GM23338 (cell line): ENCODE data around the gene OR6A2. TPM values are rescaled to one million over a fixed set of nuclear protein-coding genes. Genes with fewer than 3 reads are reported as not detected.

ENCODE experiments used
- ATAC-seq: fragments of 200-7000 bp; cut with Tn5 transposase; 3 replicates; pipeline ENCODE4 v1.9.1; 2020
- DNase-seq: peaks from one replicate; pipeline ENCODE4 v3.0.0-alpha.2; 2015; ENCODE audit warnings: low spot score
- H2AFZ ChIP-seq: fragments of 200-600 bp; sonication (generic); 2 replicates; pipeline ENCODE4 v1.8.0; 2016; ENCODE audit warnings: antibody characterized with exemption, mild to moderate bottlenecking, moderate library complexity
- H3F3A ChIP-seq: fragments of 200-600 bp; sonication (generic); replicated peaks from 2 replicates; pipeline ENCODE4 v1.8.0; 2017; ENCODE audit warnings: antibody characterized with exemption, mixed run types, low read depth
- H3K27ac ChIP-seq: fragments of 200-600 bp; sonication (generic); 2 replicates; pipeline ENCODE4 v1.6.1; 2016; ENCODE audit warnings: low read depth
- H3K27me3 ChIP-seq: fragments of 200-600 bp; sonication (generic); 2 replicates; pipeline ENCODE4 v1.8.0; 2016; ENCODE audit warnings: mild to moderate bottlenecking, mixed run types, moderate library complexity; ENCODE audit not compliant: insufficient read depth
- H3K36me3 ChIP-seq: fragments of 200-600 bp; sonication (generic); 2 replicates; pipeline ENCODE4 v1.8.0; 2016; ENCODE audit warnings: mild to moderate bottlenecking; ENCODE audit not compliant: insufficient read depth
- H3K4me1 ChIP-seq: fragments of 200-600 bp; sonication (generic); 2 replicates; pipeline ENCODE4 v1.8.0; 2016; ENCODE audit warnings: mild to moderate bottlenecking, moderate library complexity; ENCODE audit not compliant: insufficient read depth
- H3K4me2 ChIP-seq: fragments of 200-600 bp; sonication (generic); 2 replicates; pipeline ENCODE4 v1.7.1; 2017; ENCODE audit warnings: mixed run types
- H3K4me3 ChIP-seq: fragments of 200-600 bp; sonication (generic); 2 replicates; pipeline ENCODE4 v1.6.1; 2016; ENCODE audit warnings: mixed run types
- H3K79me2 ChIP-seq: fragments of 200-600 bp; sonication (generic); replicated peaks from 2 replicates; pipeline ENCODE4 v1.8.0; 2017; ENCODE audit warnings: mild to moderate bottlenecking; ENCODE audit not compliant: insufficient read depth
- H3K9me2 ChIP-seq: fragments of 200-600 bp; sonication (generic); 2 replicates; pipeline ENCODE4 v1.8.0; 2017; ENCODE audit not compliant: insufficient read depth
- H4K20me1 ChIP-seq: fragments of 200-600 bp; sonication (generic); replicated peaks from 2 replicates; pipeline ENCODE4 v1.8.0; 2017; ENCODE audit warnings: mild to moderate bottlenecking; ENCODE audit not compliant: insufficient read depth
- H3K27ac Mint-ChIP-seq: 2 replicates; pipeline ENCODE4 v1.8.0; 2020; ENCODE audit warnings: inconsistent platforms, mild to moderate bottlenecking, moderate library complexity, mixed read lengths
- H3K27me3 Mint-ChIP-seq: 3 replicates; pipeline ENCODE4 v1.8.0; 2022; ENCODE audit warnings: low read depth, mild to moderate bottlenecking, moderate library complexity, mixed read lengths, inconsistent platforms; ENCODE audit not compliant: insufficient read depth, poor library complexity
- H3K36me3 Mint-ChIP-seq: 3 replicates; pipeline ENCODE4 v1.8.0; 2021; ENCODE audit warnings: low read depth, mild to moderate bottlenecking, inconsistent platforms, moderate library complexity, mixed read lengths
- H3K4me1 Mint-ChIP-seq: 3 replicates; pipeline ENCODE4 v1.8.0; 2020; ENCODE audit warnings: mild to moderate bottlenecking, inconsistent platforms, mixed read lengths
- H3K4me3 Mint-ChIP-seq: 3 replicates; pipeline ENCODE4 v1.8.0; 2021; ENCODE audit warnings: moderate library complexity, mild to moderate bottlenecking, inconsistent platforms, mixed read lengths
- H3K9me3 Mint-ChIP-seq: 3 replicates; pipeline ENCODE4 v1.8.0; 2020; ENCODE audit warnings: moderate library complexity, mild to moderate bottlenecking, inconsistent platforms, mixed read lengths
- CTCF ChIP-seq, 2 experiments: fragments of 200-600 bp in 1 of 2; sonication (generic) in 1 of 2; conservative IDR thresholded peaks; 2 replicates each; pipeline versions ENCODE4 v1.5.1 to v1.6.1; 2016 to 2017; ENCODE audit warnings: antibody characterized with exemption in 2 of 2, low read depth in 2 of 2, mild to moderate bottlenecking in 2 of 2, moderate library complexity in 1 of 2
- EZH2 ChIP-seq: fragments of 200-600 bp; sonication (generic); IDR thresholded peaks from one replicate; pipeline ENCODE4 v1.8.0; 2017; ENCODE audit warnings: antibody characterized with exemption, mild to moderate bottlenecking, low read depth; ENCODE audit not compliant: unreplicated experiment
- EZH2phosphoT487 ChIP-seq: fragments of 200-600 bp; sonication (generic); IDR thresholded peaks from one replicate; pipeline ENCODE4 v1.8.1; 2018; ENCODE audit warnings: antibody characterized with exemption; ENCODE audit not compliant: unreplicated experiment
- POLR2AphosphoS5 ChIP-seq: IDR thresholded peaks from 2 replicates; pipeline ENCODE4 v1.6.1; 2016; ENCODE audit warnings: antibody characterized with exemption, low read depth
- ZNF331 ChIP-seq: fragments of 250-450 bp; sonication (Bioruptor Pico); IDR thresholded peaks from 2 replicates; pipeline ENCODE4 v1.5.0; 2020; ENCODE audit warnings: low read depth, mild to moderate bottlenecking, moderate library complexity
- ZNF462 ChIP-seq: fragments of 250-450 bp; sonication (Bioruptor Pico); IDR thresholded peaks from 2 replicates; pipeline ENCODE4 v1.5.0; 2020; ENCODE audit warnings: mild to moderate bottlenecking, moderate library complexity
- polyA plus RNA-seq: library from polyadenylated mRNA; unstranded; fragments of >200 nt; fragmentation: Nextera tagmentation; extraction: Ambion mirVana; gene quantifications from 2 replicates; pipeline ENCODE4 v1.2.1, GENCODE V29; 2016
- total RNA-seq: library from RNA; depleted of rRNA; stranded (reverse); fragments of >200 nt; shearing (Covaris generic); gene quantifications from 2 replicates; pipeline ENCODE4 v1.2.3, GENCODE V29; 2014

Gene OR6A2
- total and polyA plus RNA-seq, 2 experiments from 2014 or later: 0.06 to 0.97 TPM

GRCh38 chr11:6843670-6844069, 44.2 kb upstream of the OR6A2 start:
- H3K79me2 ChIP-seq: no peaks in the 10 kb centered on the region
- no peaks in the 10 kb centered on the region for H4K20me1 ChIP-seq
- H3K27ac ChIP-seq: no peak overlapping the region
- Mint-ChIP-seq H3K36me3 (0 out of 3 replicates have a peak, but pooled peaks cover 6% of the 10 kb centered on the region), H3K4me3 (no peak overlapping the region), H3K4me1 (peaks cover 18% of the 10 kb centered on the region), H3K27ac (peak overlapping the region; percentile 22; the same call in 1 of the 2 replicates), H3K9me3 (peaks cover 6% of the 10 kb centered on the region), H3K27me3 (peaks cover 1% of the 10 kb centered on the region)
- H3K4me2 ChIP-seq: no peak overlapping the region
- peak overlapping the region; percentile 0; the same call in 1 of the 2 replicates for H2AFZ ChIP-seq
- no peak overlapping the region for H3K4me3 ChIP-seq
- H3K36me3 ChIP-seq: no peaks in the 10 kb centered on the region
- no peaks in the 10 kb centered on the region for H3F3A ChIP-seq
- no peaks in the 10 kb centered on the region for H3K27me3 ChIP-seq
- peaks cover 18% of the 10 kb centered on the region; the same call in 1 of the 2 replicates for H3K9me2 ChIP-seq
- DNase-seq: peak; percentile 20
- TF ChIP-seq EZH2: no peak
- H3K4me1 ChIP-seq: peaks cover 15% of the 10 kb centered on the region; the same call in 1 of the 2 replicates
- ATAC-seq: no peak; the same call in 2 of the 3 replicates

- Histone ChIP-seq H3K36me3 (no peaks in the 10 kb centered on the region), H3K4me2 (no peak overlapping the region), H2AFZ (no peak overlapping the region), H3K27ac (no peak overlapping the region), H3F3A (no peaks in the 10 kb centered on the region), H3K9me2 (peaks cover under 1% of the 10 kb centered on the region; the same call in 1 of the 2 replicates), H3K79me2 (no peaks in the 10 kb centered on the region), H3K4me1 (peaks cover 7% of the 10 kb centered on the region; the same call in 1 of the 2 replicates), H3K27me3 (no peaks in the 10 kb centered on the region), H3K4me3 (no peak overlapping the region), H4K20me1 (no peaks in the 10 kb centered on the region)
- no peak overlapping the region for H3K4me3 Mint-ChIP-seq
- H3K27me3 Mint-ChIP-seq: peaks cover 1% of the 10 kb centered on the region
- H3K36me3 Mint-ChIP-seq: 0 out of 3 replicates have a peak, but pooled peaks cover 6% of the 10 kb centered on the region
- H3K9me3 Mint-ChIP-seq: peaks cover 6% of the 10 kb centered on the region
- DNase-seq: no peak
- H3K27ac Mint-ChIP-seq: no peak overlapping the region
- TF ChIP-seq CTCF (conservative IDR thresholded peaks at IDR 0.05; ENCODE audit: low read depth in 2 of 2): no peak
- TF ChIP-seq ZNF331: no peak
- TF ChIP-seq EZH2: no peak
- no peak for TF ChIP-seq ZNF462 (CRISPR knock-in tag)
- no peak for TF ChIP-seq EZH2phosphoT487
- TF ChIP-seq POLR2AphosphoS5: no peak
- ATAC-seq: no peak
- H3K4me1 Mint-ChIP-seq: peaks cover 11% of the 10 kb centered on the region; the same call in 2 of the 3 replicates
These were observed 42.2 kb upstream of the OR6A2 start for GRCh38 chr11:6841694-6842093.
